NCI-H2196 treated with DMSO at 0.1 percent for 48 hours (cell line): ENCODE data around the gene GET4.

Experiments used
- DNase-seq: peaks from one replicate; lab custom pipeline; 2025; ENCODE audit not compliant: unreplicated experiment; lab: John Stamatoyannopoulos, UW

The GET4 gene

DNA sequence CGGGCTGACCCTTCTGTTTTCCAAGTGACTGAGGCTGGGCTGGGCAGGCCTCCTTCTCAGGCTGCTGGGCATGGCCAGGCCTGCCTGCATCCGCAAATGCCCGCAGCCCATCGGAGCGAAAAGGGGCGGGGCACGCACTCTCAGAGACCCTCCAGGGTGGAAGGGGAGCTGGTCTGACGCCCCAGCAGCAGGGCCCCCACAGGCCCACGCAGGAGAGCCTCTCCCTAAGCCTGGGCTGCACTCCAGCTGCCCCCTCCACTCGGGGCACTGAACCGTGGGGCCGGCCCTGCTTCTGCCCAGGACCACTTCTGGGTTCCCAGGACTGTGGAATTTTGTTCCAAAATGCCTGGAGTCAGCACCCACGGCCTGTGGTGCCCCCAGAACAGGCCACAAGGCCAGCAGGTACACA is 68.8 kb downstream of the GET4 start:
- DNase-seq, result no peak

DNA sequence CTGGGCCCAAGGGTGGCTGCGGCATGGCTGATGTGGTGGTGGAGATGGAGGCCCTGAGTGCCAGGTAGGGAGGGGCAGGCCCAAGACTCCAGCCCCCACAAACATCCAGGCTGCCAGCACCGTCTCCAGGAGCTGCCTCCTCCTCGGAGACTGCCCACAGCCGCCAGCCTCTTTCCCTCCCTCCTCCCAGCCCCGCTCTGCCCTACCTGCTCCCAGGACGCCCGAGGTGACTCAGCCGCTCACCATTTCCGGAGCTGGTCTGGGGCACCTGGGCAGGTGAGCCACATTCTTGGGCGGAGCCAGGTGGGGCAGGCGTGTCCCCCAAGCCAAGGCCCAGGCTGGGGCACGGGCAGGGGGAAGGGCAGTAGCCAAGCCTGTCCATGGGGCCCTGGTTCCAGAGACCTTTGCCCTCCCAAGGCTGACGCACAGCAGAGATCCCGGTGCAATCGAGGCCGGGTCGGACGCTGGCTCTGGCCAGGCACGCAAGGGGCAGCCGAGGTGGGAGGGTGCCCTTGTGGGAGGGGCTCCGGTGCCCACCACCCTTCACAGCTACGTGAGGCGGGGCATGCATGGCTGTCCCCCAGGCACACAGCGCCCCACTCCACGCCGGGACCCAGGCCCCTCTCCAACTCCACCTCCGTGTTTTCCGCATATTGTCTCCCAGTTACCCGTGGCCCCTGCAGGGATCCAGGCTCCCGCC is 69.4 kb downstream of the GET4 start:
- DNase-seq, result no peak
